ENCODE measurements around the gene PDE7B.
"Not testable (repeated sequence)": the region's sequence is repeated elsewhere in the genome, so short reads cannot be mapped to it uniquely, and the experiment has no call there.

PDE7B gene

DNA sequence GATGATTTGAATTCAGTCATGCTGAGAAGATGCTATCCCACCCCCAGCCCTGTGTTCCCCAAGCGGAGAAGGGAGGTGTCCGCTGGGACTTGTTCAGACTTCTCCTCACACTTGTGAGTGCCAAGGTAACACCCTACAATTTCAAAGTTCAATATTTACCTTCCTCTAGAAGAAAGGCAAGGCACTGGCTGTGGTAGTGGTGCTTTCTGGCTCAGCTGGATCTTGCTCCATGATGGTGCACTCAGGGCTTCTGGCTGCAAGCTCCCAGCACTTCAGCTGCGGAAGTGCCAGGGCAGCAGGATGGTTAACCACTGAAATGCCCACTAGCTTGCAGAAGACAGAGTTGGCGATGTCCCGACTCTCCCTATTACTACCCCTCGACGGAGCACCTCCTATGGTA, 263.2 kb downstream of the PDE7B start:
- DNase-seq = no peak

DNA sequence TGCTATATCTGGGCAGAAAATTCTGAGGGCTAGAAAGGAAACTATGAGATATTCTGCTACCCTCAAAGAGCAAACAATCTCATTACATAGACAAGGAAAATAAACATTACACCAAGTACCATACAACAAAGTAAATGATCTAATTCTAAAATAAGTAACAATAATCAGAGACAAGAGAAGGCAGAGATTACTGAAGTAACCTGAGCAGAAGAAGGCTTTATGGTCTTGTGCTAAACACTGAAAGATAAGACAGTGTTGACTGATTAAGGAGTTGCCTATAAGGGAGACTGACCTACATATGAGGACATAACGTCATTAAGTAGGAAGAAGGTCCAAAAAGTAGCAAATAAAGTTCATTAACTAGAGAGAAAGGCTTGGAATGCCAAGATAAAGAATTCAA, 264.4 kb downstream of the PDE7B start:
- no peak for DNase-seq

GRCh38 chr6:136117081-136117480, 265.6 kb downstream of the PDE7B start:
- no peak for DNase-seq

GRCh38 chr6:136118787-136119186, 267.3 kb downstream of the PDE7B start:
- DNase-seq = no peak

GRCh38 chr6:136123468-136123867, 272.0 kb downstream of the PDE7B start:
- no peak for DNase-seq

GRCh38 chr6:136125585-136125984, 274.1 kb downstream of the PDE7B start:
- no peak for DNase-seq

DNA sequence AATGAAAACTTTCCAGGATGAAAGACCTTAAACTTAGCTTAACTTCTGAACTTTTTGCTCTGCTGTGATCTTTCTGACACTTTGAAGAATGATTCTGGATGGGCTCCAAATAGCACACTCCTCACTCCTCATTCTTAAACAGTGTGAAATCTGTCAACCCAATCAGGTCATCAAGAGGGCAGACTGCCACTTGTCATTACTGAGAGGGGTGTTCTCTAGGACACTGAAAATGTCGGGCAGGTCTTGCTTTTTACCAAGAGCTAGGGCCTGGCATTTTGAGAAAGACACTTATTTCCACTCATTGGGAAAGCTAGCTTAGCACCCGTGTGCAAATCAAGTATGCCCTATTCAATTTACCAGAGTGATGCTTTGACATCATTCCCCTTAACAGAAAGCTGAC, 276.4 kb downstream of the PDE7B start:
- DNase-seq = no peak

DNA sequence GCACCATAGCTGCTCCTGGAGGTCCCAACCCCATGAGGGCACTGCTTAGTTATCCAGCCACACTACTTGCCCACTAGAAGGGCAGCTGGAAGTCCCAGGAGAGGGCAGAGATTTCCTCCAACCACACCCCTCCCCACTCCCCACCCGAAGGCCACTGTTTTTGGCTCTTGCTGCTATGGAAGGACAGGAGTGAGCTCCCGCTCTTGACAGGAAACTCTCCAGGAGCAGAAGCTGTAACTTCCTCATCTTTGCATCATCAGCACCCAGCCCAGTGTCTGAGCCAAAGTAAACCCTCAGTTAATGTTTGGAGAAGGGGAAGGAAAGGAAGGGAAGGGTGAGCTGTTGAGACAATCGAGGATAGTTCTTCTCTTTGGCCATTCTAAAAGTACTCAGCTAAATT, 277.9 kb downstream of the PDE7B start:
- DNase-seq = no peak

DNA sequence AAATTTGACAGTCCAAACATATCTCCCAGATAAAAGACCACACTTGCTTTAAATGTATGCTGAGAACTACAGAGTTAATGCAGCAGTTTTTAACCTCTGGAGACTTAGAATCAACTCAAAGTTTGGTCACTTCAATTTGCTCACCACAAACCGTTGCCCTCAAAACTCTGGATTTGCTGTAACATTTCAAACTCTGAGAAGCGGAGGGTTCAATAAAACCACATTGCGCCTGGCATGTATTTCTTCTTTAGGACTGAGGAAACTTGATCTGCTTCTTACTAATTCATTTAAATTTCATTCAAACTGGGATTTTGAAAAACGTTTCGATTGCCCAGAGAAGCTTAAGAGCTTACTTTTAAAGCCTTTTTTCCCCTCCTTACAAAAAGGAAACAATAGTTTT, 282.8 kb downstream of the PDE7B start:
- DNase-seq = no peak

DNA sequence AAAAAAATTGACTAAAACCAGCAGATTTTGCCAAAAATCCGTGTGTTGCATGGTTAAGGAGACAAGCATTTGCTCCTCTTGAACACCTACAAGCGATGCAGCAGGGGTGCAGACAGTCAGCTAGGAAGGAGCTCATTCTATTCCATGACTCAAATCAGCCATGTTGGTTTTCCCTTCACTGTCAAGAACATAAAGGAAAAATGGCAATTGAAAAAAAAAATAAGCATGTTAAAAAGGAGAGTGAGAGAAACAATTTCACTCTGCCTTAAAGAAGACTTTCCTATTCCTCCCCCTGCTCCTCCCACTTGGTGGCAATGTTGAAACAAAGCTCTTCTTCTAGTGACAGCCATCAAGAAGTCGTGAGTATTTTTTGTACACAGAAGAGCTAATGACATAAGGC, 283.2 kb downstream of the PDE7B start:
- no peak for DNase-seq

- no peak for DNase-seq
These were observed 284.8 kb downstream of the PDE7B start for GRCh38 chr6:136136274-136136673.

DNA sequence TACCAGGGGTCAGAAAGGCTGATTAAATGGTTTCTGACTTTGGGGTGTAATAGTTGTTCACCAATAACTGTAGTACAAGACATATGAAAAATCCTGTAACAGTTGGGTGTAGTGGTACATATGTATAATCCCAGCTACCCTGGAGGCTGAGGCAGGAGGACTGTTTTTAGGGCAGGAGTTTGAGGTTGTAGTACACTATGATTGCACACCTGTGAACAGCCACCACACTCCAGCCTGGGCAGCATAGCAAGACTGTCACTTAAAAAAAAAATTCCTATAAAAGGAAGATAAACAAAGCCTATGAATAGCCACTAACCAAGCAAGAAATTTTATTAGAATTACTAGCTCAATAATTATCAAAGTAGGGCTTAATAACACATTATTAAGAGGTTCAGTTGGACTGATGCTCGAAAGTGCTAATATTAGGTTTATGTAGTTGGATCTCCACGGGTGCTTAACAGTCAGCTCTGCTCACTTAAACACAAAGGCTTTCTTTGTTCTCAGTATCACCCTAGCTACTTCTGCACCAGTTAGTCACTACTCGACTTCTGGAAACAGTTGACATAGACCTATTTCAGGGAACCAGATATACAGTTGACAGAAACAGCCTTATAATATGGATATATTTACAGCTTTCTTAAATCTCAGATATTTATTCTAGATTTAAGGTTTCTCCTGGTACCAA, 285.6 kb downstream of the PDE7B start:
- no peak for DNase-seq

GRCh38 chr6:136137739-136138402, 286.4 kb downstream of the PDE7B start:
- no peak for DNase-seq

DNA sequence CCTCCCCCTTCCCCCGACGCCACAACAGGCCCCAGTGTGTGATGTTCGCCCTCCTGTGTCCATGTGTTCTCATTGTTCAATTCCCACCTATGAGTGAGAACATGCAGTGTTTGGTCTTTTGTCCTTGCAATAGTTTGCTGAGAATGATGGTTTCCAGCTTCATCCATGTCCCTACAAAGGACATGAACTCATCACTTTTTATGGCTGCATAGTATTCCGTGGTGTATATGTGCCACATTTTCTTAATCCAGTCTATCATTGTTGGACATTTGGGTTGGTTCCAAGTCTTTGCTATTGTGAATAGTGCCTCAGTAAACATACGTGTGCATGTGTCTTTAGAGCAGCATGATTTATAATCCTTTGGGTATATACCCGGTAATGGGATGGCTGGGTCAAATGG, 287.6 kb downstream of the PDE7B start:
- DNase-seq = not testable (repeated sequence)

DNA sequence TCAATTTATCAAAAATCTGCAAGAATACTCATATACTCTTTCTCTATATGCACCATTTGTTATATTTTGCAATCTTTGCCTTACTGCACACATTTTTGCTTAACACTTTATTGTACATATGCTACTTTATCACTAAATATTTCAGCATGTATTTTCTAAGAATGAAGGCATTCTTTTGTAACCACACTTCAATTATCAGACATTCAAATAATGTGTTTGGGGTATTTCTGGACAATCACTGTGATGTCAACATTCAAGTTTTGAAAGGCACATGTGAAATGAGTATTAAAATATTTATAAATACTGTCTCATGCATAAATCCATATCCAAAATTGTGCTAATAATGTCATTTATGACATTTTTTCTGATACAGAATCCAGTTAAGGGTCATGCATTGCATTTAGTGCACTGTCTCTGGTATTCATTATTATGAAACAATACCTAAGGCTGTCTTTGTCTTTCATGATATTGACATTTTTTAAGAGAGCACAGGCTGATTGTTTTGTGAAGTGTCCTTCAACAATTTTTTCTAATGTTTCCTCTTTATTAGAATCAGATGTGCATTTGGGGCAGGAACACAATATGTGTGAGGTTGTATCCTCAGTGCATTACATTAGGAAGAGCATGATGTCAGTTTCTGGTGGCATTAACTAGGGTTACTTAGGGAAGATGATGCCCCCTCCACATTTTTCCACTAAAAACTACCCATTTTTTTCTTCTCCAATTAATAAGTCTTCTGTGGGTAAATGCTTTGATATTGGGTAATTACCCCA, 292.9 kb downstream of the PDE7B start:
- DNase-seq = no peak

DNA sequence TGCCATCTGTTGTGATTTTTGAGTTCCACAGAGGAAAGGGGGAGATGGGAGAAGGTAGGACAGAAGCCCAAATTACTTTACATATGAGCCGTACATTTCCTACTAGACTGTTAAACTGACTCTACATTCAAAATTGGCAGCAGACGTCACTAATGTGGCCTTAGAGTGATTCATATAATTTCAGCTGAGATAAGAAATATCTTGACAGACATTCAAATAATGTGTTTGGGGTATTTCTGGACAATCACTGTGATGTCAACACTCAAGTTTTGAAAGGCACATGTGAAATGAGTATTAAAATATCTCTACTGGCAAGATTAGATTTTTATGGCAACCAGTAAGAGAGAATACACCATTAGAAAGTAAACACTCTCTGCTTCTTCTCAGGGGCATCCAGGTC, 294.6 kb downstream of the PDE7B start:
- no peak for DNase-seq

- no peak for DNase-seq
These were observed 295.8 kb downstream of the PDE7B start for GRCh38 chr6:136147342-136147741.

GRCh38 chr6:136148051-136148450, 296.6 kb downstream of the PDE7B start:
- no peak for DNase-seq

DNA sequence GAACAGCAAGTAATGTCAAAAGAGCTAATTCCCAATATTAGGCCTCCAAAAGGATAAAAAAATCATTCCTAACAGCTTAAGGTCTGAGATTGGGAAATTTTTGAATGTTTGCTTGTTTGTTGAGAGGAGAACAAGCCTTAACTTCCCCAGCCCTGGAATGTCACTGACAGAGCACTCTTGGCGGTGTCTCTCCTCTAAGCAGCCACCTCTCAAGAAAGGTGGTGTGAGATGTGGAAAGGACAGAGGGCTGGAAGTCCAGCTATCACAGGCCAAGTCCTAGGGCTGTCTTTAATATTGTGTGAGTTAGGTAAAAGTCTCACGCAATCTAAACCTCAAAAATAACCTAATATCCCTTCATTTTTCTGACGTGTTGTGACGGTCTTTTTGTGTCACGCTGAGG, 297.0 kb downstream of the PDE7B start:
- DNase-seq = no peak

- DNase-seq = no peak
These were observed 297.8 kb downstream of the PDE7B start for GRCh38 chr6:136149311-136149710.

DNA sequence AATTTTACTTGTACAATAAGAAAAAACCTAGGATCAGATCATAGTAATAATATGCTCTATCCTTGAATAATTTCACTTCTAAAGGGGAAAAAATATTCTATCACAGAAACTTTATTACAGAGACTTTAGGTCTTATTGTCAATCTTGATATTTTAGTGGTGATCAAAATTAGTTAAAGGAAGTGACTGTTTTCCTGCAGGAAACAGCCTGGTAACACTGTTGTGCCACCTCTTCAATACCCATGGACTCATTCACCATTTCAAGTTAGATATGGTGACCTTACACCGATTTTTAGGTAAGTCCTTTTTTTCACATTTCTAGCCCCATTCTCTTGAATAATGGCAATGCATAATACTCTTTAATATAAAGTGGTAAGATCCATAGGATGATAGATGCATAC, 299.5 kb downstream of the PDE7B start:
- no peak for DNase-seq

GRCh38 chr6:136153707-136154375, 302.3 kb downstream of the PDE7B start:
- no peak for DNase-seq

- no peak for DNase-seq
These were observed 303.7 kb downstream of the PDE7B start for GRCh38 chr6:136155191-136155590.

GRCh38 chr6:136157743-136158142, 306.2 kb downstream of the PDE7B start:
- no peak for DNase-seq

Data from NCI-H2107 (cell line).